ENCODE data around the gene KMO. TPM values are rescaled to one million over a fixed set of nuclear protein-coding genes. Genes with fewer than 3 reads are reported as not detected.

Gene KMO
- total and polyA plus RNA-seq, 2 of the 13 experiments (the other 11 are each of a cell fraction or from before 2014, with no cell fraction given): 0.01 TPM; not detected in 1

DNA sequence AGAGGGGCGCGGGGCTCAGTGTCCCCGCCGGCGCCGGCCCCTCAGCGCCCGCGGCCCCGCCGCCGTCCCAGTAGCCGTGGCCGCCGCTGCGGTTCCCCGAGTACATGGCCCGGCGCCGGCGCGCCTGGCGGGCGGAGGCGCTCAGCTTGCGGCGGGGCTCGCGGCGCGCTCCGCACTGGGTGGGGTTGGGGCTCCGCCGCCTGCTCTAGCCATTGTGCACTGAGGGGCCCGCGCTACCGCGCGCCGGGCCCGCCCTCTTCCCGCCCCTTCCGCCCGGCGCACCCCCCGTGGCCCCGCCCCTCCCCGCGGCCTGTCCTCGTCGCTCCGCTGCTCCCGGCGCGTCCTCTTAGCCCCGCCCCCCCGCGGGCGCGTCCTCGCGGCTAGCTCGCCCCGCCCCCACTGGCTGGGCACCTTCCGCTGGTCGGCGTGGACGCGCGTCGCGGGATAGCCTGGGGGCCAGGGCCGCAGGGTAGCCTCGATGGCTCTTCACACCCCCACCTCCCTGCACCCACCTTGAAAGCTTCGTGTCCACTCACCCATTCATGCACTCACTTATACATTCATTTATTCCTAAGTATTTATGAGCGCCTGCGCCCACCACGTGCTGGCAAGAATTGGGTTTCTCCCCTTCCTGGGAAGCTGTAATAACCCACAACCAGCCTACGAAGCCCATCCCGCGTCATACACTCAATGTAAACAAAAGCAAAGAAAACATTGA lies 108.1 kb downstream of the KMO start, which contains the start of the genes CHML and OPN3 (continued):
- TF ChIP-seq, protein P1, sequence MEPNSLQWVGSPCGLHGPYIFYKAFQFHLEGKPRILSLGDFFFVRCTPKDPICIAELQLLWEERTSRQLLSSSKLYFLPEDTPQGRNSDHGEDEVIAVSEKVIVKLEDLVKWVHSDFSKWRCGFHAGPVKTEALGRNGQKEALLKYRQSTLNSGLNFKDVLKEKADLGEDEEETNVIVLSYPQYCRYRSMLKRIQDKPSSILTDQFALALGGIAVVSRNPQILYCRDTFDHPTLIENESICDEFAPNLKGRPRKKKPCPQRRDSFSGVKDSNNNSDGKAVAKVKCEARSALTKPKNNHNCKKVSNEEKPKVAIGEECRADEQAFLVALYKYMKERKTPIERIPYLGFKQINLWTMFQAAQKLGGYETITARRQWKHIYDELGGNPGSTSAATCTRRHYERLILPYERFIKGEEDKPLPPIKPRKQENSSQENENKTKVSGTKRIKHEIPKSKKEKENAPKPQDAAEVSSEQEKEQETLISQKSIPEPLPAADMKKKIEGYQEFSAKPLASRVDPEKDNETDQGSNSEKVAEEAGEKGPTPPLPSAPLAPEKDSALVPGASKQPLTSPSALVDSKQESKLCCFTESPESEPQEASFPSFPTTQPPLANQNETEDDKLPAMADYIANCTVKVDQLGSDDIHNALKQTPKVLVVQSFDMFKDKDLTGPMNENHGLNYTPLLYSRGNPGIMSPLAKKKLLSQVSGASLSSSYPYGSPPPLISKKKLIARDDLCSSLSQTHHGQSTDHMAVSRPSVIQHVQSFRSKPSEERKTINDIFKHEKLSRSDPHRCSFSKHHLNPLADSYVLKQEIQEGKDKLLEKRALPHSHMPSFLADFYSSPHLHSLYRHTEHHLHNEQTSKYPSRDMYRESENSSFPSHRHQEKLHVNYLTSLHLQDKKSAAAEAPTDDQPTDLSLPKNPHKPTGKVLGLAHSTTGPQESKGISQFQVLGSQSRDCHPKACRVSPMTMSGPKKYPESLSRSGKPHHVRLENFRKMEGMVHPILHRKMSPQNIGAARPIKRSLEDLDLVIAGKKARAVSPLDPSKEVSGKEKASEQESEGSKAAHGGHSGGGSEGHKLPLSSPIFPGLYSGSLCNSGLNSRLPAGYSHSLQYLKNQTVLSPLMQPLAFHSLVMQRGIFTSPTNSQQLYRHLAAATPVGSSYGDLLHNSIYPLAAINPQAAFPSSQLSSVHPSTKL (CRISPR knock-in tag; IDR thresholded peaks at IDR 0.05): peak; percentile 43; the same call in 1 of the 2 replicates
- TF ChIP-seq REPIN1 (CRISPR knock-in tag; IDR thresholded peaks at IDR 0.05; ENCODE audit: borderline replicate concordance, low read depth): 0 out of 2 replicates have a peak, but pooled peaks have one; percentile 60
- peak; percentile 39; the same call in 1 of the 2 replicates for TF ChIP-seq FOSL2 (CRISPR knock-in tag; IDR thresholded peaks at IDR 0.05)
- TF ChIP-seq CBFB (CRISPR knock-in tag; IDR thresholded peaks at IDR 0.05): no peak
- TF ChIP-seq AKNA (CRISPR knock-in tag; IDR thresholded peaks at IDR 0.05; ENCODE audit: borderline replicate concordance): peak; percentile 37; the same call in 1 of the 2 replicates
- TF ChIP-seq TBX2 (CRISPR knock-in tag; IDR thresholded peaks at IDR 0.05; ENCODE audit: borderline replicate concordance): peak; percentile 13; the same call in 1 of the 2 replicates
- TF ChIP-seq ZFY (CRISPR knock-in tag; IDR thresholded peaks at IDR 0.05): peak; percentile 59
- TF ChIP-seq KLF16 (CRISPR knock-in tag; IDR thresholded peaks at IDR 0.05): 0 out of 4 replicates have a peak, but pooled peaks of 1 of the 2 experiments have one; percentile 8
- peak; percentile 78 to 79 for TF ChIP-seq POLR2A (IDR thresholded peaks at IDR 0.05; ENCODE audit: insufficient read depth in 1 of 2, low read depth in 2 of 2, low read length in 2 of 2)
- TF ChIP-seq TEAD3 (CRISPR knock-in tag; optimal IDR thresholded peaks at IDR 0.05; ENCODE audit: borderline replicate concordance): peak; percentile 29
- no peak for TF ChIP-seq ZKSCAN8 (CRISPR knock-in tag; IDR thresholded peaks at IDR 0.05; ENCODE audit: borderline replicate concordance)
- TF ChIP-seq AHDC1 (CRISPR knock-in tag; IDR thresholded peaks at IDR 0.05; ENCODE audit: borderline replicate concordance): no peak
- TF ChIP-seq ZNF670 (CRISPR knock-in tag; IDR thresholded peaks at IDR 0.05; ENCODE audit: borderline replicate concordance): peak; percentile 61; the same call in 1 of the 2 replicates
- TF ChIP-seq SMYD3 (CRISPR knock-in tag; IDR thresholded peaks at IDR 0.05): peak; percentile 44; the same call in 1 of the 2 replicates

All from HepG2 (cell line).